Astrocyte (in vitro differentiated cells and primary cell): ENCODE measurements around the gene NMT2.
A peak's percentile ranks its signal among the peaks of the same experiment; 100 is the strongest.

Source experiments
- CTCF ChIP-seq: IDR thresholded peaks from 2 replicates; pipeline ENCODE4 v1.5.1; 2011; ENCODE audit warnings: low read depth, mild to moderate bottlenecking, inconsistent platforms, low read length, moderate library complexity; ENCODE audit not compliant: insufficient read depth
- EZH2 ChIP-seq: IDR thresholded peaks from 2 replicates; pipeline ENCODE4 v1.6.1; 2012; ENCODE audit warnings: mild to moderate bottlenecking, low read length, inconsistent platforms; ENCODE audit not compliant: insufficient read depth

- peak; percentile 97 for TF ChIP-seq CTCF
- TF ChIP-seq EZH2, result no peak
These were observed 62.0 kb downstream of the NMT2 start for GRCh38 chr10:15106352-15107013.
